GM18909 (cell line): ENCODE results near the gene TBX2.

ENCODE experiments used
- ATAC-seq: cut with Tn5 transposase; IDR thresholded peaks from one replicate; pipeline ENCODE4 v1.9.1; 2021; ENCODE audit warnings: mild to moderate bottlenecking; ENCODE audit not compliant: unreplicated experiment, poor library complexity

Gene TBX2

DNA sequence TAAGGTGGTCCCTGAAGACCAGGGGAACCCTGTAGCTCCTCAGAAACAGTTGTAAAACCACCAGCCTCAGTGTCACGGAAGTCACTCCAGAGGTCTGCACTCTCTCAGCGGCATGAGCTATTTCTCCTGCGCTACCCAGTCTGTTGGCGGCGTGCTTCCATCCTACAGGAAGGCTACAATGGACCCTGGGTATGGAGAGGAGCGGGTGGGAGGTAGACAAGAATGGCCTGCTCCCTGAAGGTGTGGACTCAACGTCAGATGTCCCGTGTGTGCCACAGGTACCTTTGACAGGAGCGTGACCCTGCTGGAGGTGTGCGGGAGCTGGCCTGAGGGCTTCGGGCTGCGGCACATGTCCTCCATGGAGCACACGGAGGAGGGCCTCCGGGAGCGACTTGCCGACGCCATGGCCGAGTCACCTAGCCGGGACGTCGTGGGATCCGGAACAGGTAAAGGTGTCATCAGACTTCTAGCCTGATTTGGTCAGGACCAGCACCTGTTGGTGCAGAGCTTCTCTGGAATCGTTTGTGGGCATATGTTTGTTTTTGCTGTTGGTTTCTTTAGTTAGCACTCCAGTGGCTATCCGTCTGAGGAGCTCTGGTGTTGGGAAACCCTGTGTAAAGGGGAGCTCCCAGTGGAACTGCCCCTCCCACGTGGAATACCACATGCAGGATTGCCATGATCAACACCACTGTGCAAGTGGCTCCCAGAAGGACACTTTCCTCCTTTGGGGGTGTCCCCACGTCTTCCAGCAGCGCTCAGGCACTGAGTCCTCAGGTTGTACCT, 31.4 kb upstream of the TBX2 start:
- ATAC-seq: no peak

DNA sequence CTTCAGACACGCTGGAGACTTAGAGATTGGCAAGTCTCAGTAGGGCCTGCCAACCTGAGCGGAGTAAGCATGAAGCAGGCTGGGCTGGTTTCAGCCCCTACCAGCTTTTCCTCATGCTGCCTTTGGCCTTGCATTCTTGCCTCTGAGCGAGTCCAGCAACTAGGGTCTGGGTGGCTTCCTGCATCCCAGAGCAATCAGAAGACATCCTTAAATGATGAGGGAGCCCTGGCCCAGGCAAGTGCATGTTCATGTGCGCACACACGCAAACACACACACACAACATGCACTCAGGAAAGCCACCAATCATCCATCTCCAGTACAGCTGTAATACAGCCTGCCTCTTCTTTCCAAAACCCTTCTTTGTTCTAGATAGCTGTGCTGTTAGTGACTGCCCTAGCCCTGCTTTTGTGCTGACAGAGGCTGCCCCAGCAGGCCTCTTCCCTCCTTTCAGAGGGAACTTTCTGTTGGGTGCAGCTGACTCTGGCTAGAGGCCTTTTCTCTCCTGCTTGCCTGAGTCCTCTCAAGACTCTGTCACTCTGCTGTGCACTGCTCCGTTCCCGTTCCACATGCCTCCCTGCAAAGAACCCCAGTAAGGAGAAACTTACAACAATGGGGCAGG, 30.7 kb upstream of the TBX2 start:
- ATAC-seq: no peak

GRCh38 chr17:61369751-61370150, 29.9 kb upstream of the TBX2 start:
- ATAC-seq: no peak

DNA sequence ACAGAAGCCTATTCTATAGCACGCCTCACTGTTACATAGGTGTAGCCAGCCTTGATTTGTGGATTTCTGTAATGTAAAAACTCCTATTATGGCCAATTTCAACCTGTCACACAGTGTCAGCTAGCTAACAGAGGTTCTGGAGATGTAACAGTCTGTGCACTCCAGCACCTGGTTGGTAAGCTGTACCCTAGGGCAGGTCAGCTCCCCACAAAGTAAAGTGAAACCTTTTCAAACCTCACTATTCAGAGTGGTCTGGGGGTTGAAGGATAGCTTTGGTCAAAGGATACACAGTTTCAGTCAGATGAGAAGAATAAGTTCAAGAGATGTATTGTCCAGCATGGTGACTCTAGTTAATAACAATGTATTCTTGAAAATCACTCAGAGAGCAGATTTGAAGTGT, 28.5 kb upstream of the TBX2 start:
- no peak for ATAC-seq

DNA sequence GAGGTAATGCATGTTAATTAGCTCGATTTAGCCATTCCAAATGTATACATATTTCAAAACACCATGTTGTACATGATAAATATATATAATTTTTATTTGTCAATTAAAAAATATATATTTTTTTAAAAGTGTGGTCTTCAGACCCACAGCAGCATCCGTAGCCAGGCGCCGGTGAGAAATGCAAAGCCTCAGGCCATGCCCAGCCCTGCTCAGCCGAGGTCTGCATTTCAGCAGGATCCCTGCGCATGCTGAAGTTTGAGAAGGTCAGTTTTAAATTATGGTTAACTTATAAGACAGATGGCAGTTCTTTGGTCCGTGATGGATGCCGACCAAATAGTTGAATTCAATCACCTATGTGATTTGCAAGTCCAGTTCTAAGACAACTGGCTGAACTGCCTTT, 28.0 kb upstream of the TBX2 start:
- no peak for ATAC-seq

GRCh38 chr17:61372436-61372835, 27.2 kb upstream of the TBX2 start:
- ATAC-seq: no peak

DNA sequence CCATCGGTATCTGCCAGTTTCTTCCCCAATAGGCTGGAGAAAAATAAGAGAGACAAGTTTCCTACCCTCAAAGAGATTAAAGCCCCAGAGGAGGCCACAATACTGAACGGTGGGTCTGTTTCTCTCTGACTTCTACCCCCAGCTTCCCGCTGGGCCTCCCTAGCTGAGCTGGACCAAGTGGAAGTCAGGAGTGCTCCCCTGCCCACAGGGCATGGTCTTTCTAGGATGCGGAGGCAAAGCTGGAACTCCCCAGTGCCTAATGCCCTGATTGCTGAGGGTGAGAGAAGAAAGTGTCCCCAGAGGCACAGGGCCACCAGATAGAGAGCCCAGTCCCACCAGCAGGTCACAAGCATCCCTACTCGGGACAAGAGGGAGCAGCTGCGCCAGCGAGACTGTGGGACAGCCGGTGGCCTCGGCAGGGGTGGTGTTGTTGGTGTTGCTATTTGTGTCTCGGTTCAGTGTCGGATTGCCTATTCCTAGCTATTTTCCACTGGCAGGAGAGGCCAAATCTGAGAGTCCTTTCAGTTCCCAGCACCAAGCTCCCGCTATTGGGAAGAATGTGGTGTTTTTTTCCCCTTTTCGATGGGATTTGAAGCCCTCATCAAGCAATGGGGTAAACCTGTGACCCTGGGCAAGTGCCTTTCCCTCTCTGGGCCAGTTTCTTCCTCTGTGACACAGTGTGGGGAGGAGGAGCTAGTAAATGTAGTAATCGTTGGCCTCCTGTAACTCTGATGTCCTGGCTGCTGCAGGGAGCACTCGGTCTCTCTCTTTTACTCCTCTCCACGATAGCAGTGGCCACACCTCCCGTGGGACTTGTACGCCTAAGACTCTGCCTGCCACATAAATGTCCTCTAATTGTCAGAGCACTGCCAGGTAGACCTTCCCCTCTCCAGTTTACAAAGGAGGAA, 22.5 kb upstream of the TBX2 start:
- no peak for ATAC-seq

GRCh38 chr17:61378658-61379456, 20.8 kb upstream of the TBX2 start:
- ATAC-seq: no peak

- ATAC-seq: no peak
These were observed 20.0 kb upstream of the TBX2 start for GRCh38 chr17:61379457-61380216.

GRCh38 chr17:61380217-61380835, 19.3 kb upstream of the TBX2 start:
- no peak for ATAC-seq

DNA sequence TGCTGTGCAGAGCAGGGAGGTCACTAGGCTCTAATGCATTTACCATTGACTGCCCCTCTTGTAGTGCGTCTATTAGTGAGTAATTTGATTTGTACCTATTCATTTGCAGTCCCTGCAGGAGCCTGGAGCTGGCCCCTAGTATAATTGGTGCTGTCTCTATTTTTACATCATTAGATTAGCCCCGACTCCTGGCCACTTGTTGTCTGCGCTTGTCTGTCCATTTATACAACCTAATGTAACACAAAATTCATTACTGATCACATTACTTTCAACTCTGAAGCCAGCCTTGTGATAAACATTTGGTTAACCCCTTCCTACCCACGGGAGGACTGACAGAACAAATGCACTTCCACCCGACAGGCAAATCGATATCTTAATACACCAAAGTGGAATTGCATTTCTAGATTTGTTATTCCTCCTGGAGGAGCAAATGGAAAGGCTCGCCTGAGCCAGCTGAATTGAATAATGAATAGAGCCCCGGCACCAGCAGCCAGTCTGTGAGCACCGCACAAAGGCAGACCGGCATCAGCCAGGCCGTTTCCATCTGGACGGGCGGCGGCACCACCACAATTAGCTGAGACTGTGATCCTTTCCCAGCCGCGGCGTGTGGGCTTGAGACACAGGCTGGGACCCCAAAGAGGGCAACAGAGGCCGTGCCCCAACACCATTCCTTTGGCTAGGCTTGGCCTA, 18.7 kb upstream of the TBX2 start:
- no peak for ATAC-seq

- no peak for ATAC-seq
These were observed 18.1 kb upstream of the TBX2 start for GRCh38 chr17:61381537-61381936.

- no peak for ATAC-seq
These were observed 16.6 kb upstream of the TBX2 start for GRCh38 chr17:61382796-61383688.

GRCh38 chr17:61383689-61384201, 15.9 kb upstream of the TBX2 start:
- ATAC-seq: no peak

GRCh38 chr17:61384354-61384691, 15.3 kb upstream of the TBX2 start:
- no peak for ATAC-seq

- no peak for ATAC-seq
These were observed 14.7 kb upstream of the TBX2 start for GRCh38 chr17:61384692-61385576.
